Smooth muscle cell (in vitro differentiated cells): ENCODE measurements around the gene IQSEC1. TPM values are rescaled to one million over a fixed set of nuclear protein-coding genes. Genes with fewer than 3 reads are reported as not detected.

Source experiments
- DNase-seq: peaks from one replicate; lab custom pipeline; 2025; ENCODE audit not compliant: unreplicated experiment; lab: John Stamatoyannopoulos, UW
- H2AFZ ChIP-seq: fragments of 200-600 bp; sonication (generic); 2 replicates; pipeline ENCODE4 v1.6.0; 2016; ENCODE audit warnings: antibody characterized with exemption, low read depth, mild to moderate bottlenecking
- H3F3A ChIP-seq: fragments of 200-600 bp; sonication (generic); 2 replicates; pipeline ENCODE4 v1.6.0; 2017; ENCODE audit warnings: antibody characterized with exemption, low read depth
- H3K27ac ChIP-seq: fragments of 200-600 bp; sonication (generic); 2 replicates; pipeline ENCODE4 v1.5.1; 2016; ENCODE audit warnings: low read depth, mild to moderate bottlenecking
- H3K27me3 ChIP-seq: fragments of 200-600 bp; sonication (generic); 2 replicates; pipeline ENCODE4 v1.6.1; 2016; ENCODE audit warnings: low read depth, mild to moderate bottlenecking
- H3K36me3 ChIP-seq: fragments of 200-600 bp; sonication (generic); 2 replicates; pipeline ENCODE4 v1.5.1; 2016; ENCODE audit warnings: low read depth
- H3K4me1 ChIP-seq: fragments of 200-600 bp; sonication (generic); 2 replicates; pipeline ENCODE4 v1.5.1; 2016; ENCODE audit warnings: low read depth
- H3K4me2 ChIP-seq: fragments of 200-600 bp; sonication (generic); 2 replicates; pipeline ENCODE4 v1.6.0; 2016; ENCODE audit warnings: mild to moderate bottlenecking
- H3K4me3 ChIP-seq: fragments of 200-600 bp; sonication (generic); 2 replicates; pipeline ENCODE4 v1.5.1; 2016; ENCODE audit warnings: mild to moderate bottlenecking
- H3K79me2 ChIP-seq: fragments of 200-600 bp; sonication (generic); 2 replicates; pipeline ENCODE4 v1.6.0; 2016; ENCODE audit warnings: low read depth, mild to moderate bottlenecking
- H3K9ac ChIP-seq: fragments of 200-600 bp; sonication (generic); 2 replicates; pipeline ENCODE4 v1.6.0; 2016; ENCODE audit warnings: low read depth
- H3K9me3 ChIP-seq: fragments of 200-600 bp; sonication (generic); replicated peaks from 2 replicates; pipeline ENCODE4 v1.5.1; 2016; ENCODE audit warnings: low read depth
- H4K20me1 ChIP-seq: fragments of 200-600 bp; sonication (generic); 2 replicates; pipeline ENCODE4 v1.6.0; 2016; ENCODE audit warnings: low read depth
- WGBS: methylation state at CpG from one replicate; pipeline ENCODE4 v1.1.7; 2016; ENCODE audit warnings: low lambda C conversion rate; 5-methylcytosine and 5-hydroxymethylcytosine counted together
- polyA plus RNA-seq: library from polyadenylated mRNA; unstranded; fragments of >200 nt; fragmentation: Nextera tagmentation; extraction: Ambion mirVana; gene quantifications from 2 replicates; pipeline ENCODE4 v1.2.1, GENCODE V29; 2016
- total RNA-seq: library from RNA; depleted of rRNA; stranded (reverse); fragments of >200 nt; gene quantifications from 2 replicates; pipeline ENCODE4 v1.2.3, GENCODE V29; 2014
- TF ChIP-seq, protein P1 (sequence below): fragments of 200-600 bp; sonication (generic); IDR thresholded peaks from 2 replicates; pipeline ENCODE4 v1.5.1; 2017; ENCODE audit warnings: borderline replicate concordance, mild to moderate bottlenecking, antibody characterized with exemption; ENCODE audit not compliant: insufficient read depth, poor library complexity, severe bottlenecking

Gene IQSEC1
- total and polyA plus RNA-seq, 2 experiments from 2014 or later: 18.9 to 19.8 TPM

DNA sequence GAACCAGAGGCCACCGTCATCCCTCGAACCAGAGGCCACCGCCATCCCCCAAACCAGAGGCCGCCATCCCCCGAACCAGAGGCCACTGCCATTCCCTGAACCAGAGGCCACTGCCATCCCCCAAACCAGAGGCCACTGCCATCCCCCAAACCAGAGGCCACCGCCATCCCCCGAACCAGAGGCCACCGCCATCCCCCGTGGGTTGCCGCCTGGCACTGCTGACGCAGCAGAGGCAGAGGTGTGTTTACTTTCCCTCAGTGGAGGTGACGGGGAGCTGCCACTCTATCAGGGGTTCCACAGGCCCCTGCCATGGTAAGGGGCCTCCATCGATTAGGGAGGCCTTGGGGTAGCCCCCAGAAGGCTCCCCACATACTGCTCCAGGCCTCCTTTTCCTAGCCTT lies 1.5 kb downstream of the IQSEC1 start:
- WGBS: 96% methylated on average over 13 of the region's 13 CpGs

GRCh38 chr3:13070391-13071070 lies 2.7 kb downstream of the IQSEC1 start:
- Histone ChIP-seq H3K4me2 (no peak overlapping the region), H3K27me3 (peaks cover 36% of the 10 kb centered on the region), H3F3A (no peaks in the 10 kb centered on the region), H3K4me3 (no peak overlapping the region), H3K27ac (no peak overlapping the region), H3K4me1 (peaks cover 10% of the 10 kb centered on the region), H3K9ac (no peak overlapping the region), H3K79me2 (no peaks in the 10 kb centered on the region), H2AFZ (no peak overlapping the region), H3K36me3 (no peaks in the 10 kb centered on the region), H3K9me3 (no peaks in the 10 kb centered on the region), H4K20me1 (peaks cover 30% of the 10 kb centered on the region)
- no peak for DNase-seq
- TF ChIP-seq, protein P1, sequence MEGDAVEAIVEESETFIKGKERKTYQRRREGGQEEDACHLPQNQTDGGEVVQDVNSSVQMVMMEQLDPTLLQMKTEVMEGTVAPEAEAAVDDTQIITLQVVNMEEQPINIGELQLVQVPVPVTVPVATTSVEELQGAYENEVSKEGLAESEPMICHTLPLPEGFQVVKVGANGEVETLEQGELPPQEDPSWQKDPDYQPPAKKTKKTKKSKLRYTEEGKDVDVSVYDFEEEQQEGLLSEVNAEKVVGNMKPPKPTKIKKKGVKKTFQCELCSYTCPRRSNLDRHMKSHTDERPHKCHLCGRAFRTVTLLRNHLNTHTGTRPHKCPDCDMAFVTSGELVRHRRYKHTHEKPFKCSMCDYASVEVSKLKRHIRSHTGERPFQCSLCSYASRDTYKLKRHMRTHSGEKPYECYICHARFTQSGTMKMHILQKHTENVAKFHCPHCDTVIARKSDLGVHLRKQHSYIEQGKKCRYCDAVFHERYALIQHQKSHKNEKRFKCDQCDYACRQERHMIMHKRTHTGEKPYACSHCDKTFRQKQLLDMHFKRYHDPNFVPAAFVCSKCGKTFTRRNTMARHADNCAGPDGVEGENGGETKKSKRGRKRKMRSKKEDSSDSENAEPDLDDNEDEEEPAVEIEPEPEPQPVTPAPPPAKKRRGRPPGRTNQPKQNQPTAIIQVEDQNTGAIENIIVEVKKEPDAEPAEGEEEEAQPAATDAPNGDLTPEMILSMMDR: no peak
- WGBS: 93% methylated on average over 11 of the region's 11 CpGs

More for the DNA sequence above, 1.5 kb downstream of the IQSEC1 start:
- Histone ChIP-seq H3K36me3 (no peaks in the 10 kb centered on the region), H3K9me3 (no peaks in the 10 kb centered on the region), H3K4me3 (no peak overlapping the region), H3K4me2 (no peak overlapping the region), H4K20me1 (peaks cover 33% of the 10 kb centered on the region), H3K27me3 (peaks cover 47% of the 10 kb centered on the region), H3F3A (no peaks in the 10 kb centered on the region), H3K79me2 (no peaks in the 10 kb centered on the region), H3K4me1 (peaks cover 10% of the 10 kb centered on the region), H3K9ac (no peak overlapping the region), H2AFZ (no peak overlapping the region), H3K27ac (no peak overlapping the region)
- no peak for DNase-seq
- TF ChIP-seq, protein P1: no peak

DNA sequence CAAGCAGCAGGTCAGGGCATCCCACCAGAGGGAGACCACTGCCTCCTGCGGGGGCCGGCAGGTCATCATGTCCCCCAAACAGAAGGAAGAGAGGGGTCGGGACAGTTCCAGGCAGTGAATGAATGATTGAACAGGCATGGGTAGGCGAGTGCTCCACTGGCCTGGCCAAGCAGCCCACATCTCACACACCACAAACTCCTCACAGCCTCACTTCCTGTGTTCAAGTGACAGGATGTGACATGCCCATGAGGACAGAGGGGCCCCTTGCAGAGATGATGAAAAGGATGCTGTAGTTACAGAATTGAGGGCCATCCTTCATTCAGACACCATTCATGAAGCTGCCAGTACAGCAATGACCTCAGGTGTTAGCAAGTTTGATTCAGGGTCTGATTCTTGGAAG lies 3.7 kb downstream of the IQSEC1 start:
- no peak overlapping the region for H2AFZ ChIP-seq

More for the DNA sequence above, 3.7 kb downstream of the IQSEC1 start:
- peaks cover 25% of the 10 kb centered on the region for H3K27me3 ChIP-seq
- H3K79me2 ChIP-seq: no peaks in the 10 kb centered on the region
- H3K9ac ChIP-seq: no peak overlapping the region
- no peaks in the 10 kb centered on the region for H3F3A ChIP-seq
- H3K27ac ChIP-seq: no peak overlapping the region
- peaks cover 10% of the 10 kb centered on the region for H3K4me1 ChIP-seq
- H4K20me1 ChIP-seq: peaks cover 26% of the 10 kb centered on the region
- H3K9me3 ChIP-seq: no peaks in the 10 kb centered on the region
- WGBS: 84% methylated on average over 4 of the region's 4 CpGs
- DNase-seq: no peak
- H3K4me3 ChIP-seq: no peak overlapping the region
- TF ChIP-seq, protein P1: no peak
- H3K36me3 ChIP-seq: no peaks in the 10 kb centered on the region
- no peak overlapping the region for H3K4me2 ChIP-seq
